HG03095 (cell line): ENCODE data around the gene NCKAP5.

Source experiments
- ATAC-seq: cut with Tn5 transposase; IDR thresholded peaks from one replicate; pipeline ENCODE4 v1.9.1; 2021; ENCODE audit warnings: moderate library complexity; ENCODE audit not compliant: unreplicated experiment

The NCKAP5 gene

GRCh38 chr2:133171393-133172004, 396.8 kb downstream of the NCKAP5 start:
- no peak for ATAC-seq

DNA sequence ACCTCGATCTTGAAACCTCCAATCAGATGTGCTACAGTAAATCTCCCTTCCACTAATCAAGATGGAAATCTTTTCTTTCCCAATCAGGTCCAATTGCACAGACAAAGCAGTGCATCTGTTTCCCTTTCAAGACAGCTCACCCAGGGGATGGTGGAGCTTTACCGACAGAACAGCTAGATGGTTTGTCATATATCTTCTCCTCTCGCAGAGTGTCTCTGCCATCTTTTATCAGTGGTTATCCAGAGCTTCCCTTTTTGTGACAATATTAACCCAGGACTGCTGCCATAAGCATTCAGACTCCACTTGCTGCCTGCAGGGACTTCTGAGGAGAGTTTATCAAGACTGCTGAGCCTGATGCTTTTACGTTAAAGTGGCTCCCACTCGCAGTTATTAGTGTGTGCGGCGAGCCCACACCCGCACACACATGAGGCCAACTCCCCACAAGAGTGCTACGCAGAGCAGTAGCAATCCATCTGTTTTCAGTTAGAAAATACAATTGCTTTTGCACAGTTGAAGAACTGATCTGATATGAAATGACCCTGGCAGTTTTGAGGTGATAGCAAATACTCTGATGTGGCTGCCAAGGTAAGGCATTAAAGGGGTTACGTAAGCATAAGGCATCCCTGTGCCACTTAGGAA, 398.9 kb downstream of the NCKAP5 start:
- ATAC-seq = no peak

GRCh38 chr2:133167990-133168389, 400.3 kb downstream of the NCKAP5 start:
- ATAC-seq = no peak

GRCh38 chr2:133167223-133167622, 401.0 kb downstream of the NCKAP5 start:
- ATAC-seq = no peak

GRCh38 chr2:133166031-133166430, 402.2 kb downstream of the NCKAP5 start:
- no peak for ATAC-seq

GRCh38 chr2:133163111-133163510, 405.2 kb downstream of the NCKAP5 start:
- ATAC-seq = no peak

GRCh38 chr2:133158442-133158841, 409.8 kb downstream of the NCKAP5 start:
- no peak for ATAC-seq

DNA sequence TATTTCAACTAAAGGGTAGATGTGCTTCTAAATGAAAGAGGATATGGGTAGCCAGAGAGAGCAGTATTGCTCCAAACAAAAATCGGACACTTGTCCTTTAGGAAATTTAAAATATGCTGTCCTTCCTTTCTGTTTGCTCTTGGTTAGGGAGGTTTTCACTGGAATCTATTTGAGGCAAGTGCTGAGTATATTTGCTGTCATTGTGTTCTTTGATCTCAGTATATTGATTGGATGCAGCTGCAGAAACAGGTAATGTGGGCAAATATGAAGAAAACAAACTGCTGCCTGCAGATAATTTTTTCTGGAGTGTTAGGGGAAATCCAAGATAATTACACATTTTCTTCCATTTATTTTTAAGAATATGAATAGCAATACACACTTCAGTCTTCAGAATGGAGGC, 410.2 kb downstream of the NCKAP5 start:
- ATAC-seq = no peak

GRCh38 chr2:133157141-133157540, 411.1 kb downstream of the NCKAP5 start:
- ATAC-seq = no peak

DNA sequence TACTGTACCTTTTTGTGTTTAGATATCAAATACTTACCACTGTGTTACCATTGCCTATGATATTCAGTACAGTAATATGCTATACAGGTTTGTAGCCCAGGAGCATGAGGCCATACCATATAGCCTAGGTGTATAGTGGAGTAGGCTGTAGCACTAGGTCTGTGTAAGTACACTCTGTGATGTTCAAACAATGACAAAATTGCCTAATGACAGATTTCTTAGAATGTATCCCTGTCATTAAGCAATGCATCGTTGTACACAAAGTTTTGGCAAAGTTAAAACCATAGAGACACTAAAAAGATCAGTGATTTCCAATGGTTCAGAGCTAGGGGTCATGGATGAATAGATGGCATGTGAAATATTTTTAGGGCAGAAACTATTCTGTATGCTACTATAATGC, 415.5 kb downstream of the NCKAP5 start:
- ATAC-seq = no peak

DNA sequence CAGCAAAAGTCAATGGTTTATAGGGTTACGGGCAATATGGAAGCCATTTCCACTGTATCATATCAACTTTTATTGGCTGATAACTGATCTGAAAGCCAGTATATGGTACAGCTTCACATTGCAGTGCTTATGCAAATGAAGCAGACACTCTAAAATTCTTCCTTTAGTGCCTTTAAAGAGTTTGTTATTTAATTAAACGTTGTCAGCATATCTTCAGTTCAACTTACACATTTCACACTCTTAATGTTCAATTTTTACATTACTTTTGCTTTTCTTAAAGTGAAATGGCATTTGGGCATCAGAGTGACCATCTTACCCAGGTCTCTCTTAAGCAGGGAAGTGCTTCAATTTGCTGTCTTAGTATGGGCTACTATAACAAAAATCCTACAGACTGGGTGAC, 420.1 kb downstream of the NCKAP5 start:
- no peak for ATAC-seq

GRCh38 chr2:133146893-133147292, 421.4 kb downstream of the NCKAP5 start:
- no peak for ATAC-seq

DNA sequence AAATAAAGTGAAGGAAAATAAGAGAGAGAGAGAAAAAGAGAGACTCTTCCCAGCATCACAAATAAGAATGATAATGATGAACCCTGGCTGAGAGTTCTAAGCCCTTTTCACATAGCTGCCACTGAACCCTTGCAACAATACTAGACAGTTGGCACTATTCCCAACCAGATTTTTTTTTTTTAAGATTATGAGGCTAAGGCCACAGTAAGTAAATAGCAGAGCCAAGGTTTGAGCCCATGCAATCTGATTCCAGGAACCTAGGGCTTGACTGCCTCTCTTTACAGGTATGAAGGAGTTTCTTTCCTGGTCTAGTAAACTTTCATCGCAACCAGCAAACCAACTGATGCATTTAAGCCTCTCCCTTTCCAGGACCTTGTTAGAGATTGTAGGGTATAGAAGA, 424.6 kb downstream of the NCKAP5 start:
- ATAC-seq = no peak

DNA sequence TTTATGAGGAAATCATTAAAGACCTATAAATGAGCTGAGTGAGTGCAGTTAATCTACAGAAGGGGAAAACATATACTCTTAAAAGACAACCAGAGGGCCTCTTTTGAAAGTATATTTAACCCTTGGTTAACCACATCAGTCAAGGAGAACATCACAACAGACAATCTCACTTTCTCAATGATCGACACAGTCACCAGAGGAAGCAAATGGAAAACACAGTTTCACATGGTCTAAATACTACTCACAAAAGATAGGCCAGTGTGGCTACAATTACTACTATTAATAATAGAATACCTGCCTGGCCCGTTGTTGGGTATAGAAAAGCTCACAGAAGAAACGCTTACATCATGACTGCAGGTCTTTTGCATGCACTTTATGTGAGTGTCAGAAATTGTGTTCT, 426.2 kb downstream of the NCKAP5 start:
- no peak for ATAC-seq

DNA sequence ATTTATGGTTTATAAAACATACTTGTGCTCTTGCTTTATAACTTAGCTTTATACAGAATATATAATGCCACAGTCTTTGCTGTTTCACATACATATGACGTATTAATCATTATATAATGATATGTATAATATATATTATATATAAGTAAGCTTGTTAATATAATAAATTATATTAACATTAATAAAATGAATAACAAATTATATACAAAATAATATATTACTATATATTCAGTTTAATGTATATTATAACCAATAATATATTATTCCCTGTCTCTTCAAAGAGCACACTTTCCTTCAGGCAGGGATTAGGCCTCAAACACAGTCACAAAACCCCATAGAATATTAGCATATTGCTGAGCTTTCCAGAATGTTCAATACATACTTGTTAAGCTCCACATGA, 427.6 kb downstream of the NCKAP5 start:
- ATAC-seq = no peak

- ATAC-seq = no peak
Observed at GRCh38 chr2:133139847-133140533, 428.3 kb downstream of the NCKAP5 start.

- ATAC-seq = no peak
Observed at GRCh38 chr2:133138693-133139092, 429.6 kb downstream of the NCKAP5 start.

DNA sequence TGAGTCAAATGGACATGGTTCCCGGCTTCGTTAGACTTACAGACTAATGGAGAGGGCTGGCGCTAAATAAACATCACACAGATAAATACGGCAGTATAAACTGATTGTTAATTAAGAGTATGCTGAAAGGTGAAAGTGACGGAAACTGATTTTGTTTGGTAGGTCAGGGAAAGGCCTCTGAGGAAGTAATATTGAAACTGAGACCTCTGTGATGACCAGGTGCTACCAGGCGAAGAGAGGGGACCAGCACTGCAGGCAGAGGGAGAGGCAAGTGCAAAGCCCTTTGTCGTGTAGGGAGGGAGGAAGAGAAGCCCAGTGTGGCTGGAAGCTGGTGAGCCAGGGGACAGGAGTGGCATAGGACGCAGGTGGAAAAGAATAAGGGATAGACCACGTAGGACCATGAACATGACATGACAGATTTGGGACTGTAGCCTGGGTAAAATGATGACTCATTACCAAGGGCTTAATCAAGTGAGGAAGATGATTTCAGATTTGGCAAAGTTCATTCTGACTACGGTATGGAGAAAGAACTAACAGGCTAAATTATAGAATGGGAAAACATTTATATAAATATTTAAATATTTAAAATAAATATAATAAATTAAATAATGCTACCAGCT, 433.1 kb downstream of the NCKAP5 start:
- ATAC-seq = no peak

- no peak for ATAC-seq
Observed at GRCh38 chr2:133130548-133131246, 437.6 kb downstream of the NCKAP5 start.

- ATAC-seq = no peak
Observed at GRCh38 chr2:133124446-133124845, 443.8 kb downstream of the NCKAP5 start.

- ATAC-seq = no peak
Observed at GRCh38 chr2:133123904-133124303, 444.4 kb downstream of the NCKAP5 start.
